ENCODE results near the gene ZNF324.

DNA sequence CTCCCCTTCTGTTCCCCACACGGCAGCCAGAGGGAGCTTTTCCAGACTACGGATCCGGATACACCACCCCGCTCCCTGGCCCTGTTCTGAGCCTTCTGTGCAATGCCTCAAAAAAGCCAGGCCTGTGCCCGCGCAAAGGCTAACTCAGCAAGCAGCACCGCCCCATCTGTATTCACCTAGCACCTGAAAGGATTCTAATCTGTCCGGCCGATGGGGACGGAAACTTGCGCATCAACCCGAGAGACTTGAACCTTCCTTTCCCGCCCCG, 52.1 kb downstream of the ZNF324 start:
- TF ChIP-seq EZH2 (IDR thresholded peaks at IDR 0.05; ENCODE audit: insufficient read depth, low read length): no peak
- TF ChIP-seq, protein P1, sequence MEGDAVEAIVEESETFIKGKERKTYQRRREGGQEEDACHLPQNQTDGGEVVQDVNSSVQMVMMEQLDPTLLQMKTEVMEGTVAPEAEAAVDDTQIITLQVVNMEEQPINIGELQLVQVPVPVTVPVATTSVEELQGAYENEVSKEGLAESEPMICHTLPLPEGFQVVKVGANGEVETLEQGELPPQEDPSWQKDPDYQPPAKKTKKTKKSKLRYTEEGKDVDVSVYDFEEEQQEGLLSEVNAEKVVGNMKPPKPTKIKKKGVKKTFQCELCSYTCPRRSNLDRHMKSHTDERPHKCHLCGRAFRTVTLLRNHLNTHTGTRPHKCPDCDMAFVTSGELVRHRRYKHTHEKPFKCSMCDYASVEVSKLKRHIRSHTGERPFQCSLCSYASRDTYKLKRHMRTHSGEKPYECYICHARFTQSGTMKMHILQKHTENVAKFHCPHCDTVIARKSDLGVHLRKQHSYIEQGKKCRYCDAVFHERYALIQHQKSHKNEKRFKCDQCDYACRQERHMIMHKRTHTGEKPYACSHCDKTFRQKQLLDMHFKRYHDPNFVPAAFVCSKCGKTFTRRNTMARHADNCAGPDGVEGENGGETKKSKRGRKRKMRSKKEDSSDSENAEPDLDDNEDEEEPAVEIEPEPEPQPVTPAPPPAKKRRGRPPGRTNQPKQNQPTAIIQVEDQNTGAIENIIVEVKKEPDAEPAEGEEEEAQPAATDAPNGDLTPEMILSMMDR (IDR thresholded peaks at IDR 0.05; ENCODE audit: insufficient read depth, low read depth, low read length): peak; percentile 39
